HG03565 (cell line): Measurements from ENCODE around the gene CLCA1.

Experiments used
- ATAC-seq: cut with Tn5 transposase; IDR thresholded peaks from one replicate; pipeline ENCODE4 v1.9.1; 2021; ENCODE audit warnings: mild to moderate bottlenecking, moderate library complexity; ENCODE audit not compliant: unreplicated experiment

CLCA1 gene

DNA sequence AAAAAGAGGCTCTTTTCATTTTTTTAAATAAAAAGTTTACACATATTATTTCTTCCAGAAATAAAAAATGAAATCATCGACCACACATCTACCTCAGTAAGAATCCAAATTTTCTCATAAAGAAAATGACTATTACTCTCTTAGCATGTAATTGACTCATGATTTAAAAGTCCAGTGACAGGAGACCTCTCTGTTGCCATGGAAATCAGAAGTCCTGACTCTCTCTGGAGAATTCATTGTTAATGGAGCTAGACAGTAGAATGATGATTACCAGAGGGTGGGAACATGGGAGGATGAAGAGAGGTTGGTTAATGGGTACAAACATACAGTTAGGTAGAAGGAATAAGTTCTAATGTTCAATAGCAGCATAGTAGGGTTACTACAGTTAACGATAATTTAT is 73.1 kb downstream of the CLCA1 start:
- ATAC-seq: no peak

DNA sequence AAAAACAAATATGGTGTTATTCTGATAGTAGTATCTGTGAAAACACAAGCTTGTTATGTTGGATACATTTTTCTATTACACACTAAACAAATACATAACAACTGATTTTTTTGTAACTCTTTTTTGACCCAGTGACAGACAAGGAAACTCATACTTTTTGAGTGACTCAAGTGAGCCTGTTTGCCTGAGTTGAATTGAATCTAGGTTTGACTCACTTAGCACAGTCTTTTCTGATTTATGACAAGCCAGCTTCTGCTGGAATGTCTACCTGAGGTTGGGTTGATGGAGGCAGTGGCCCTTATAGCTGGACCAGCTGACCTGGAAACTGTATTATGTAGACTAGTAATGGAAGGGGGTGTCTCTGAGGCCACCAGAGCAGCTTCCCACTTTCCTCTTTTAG is 73.9 kb downstream of the CLCA1 start:
- ATAC-seq: no peak

DNA sequence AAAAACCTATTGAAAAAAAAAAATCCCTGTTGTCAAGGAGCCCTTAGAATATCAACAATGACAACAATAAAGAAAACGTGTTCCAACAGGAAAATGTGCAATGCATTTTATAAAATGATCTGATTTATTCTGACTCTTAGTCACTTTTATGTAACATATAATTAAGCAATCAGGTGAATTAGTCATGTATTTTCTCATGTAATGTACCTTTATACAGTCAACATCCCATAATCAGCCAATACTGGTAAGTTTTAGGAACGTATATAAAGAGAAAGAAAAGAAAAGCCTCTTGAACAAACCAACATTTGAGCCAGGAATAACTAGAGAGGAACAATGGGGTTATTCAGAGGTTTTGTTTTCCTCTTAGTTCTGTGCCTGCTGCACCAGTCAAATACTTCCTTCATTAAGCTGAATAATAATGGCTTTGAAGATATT is 78.1 kb downstream of the CLCA1 start, which contains the start of gene CLCA4:
TSS of gene CLCA4 (plus strand) at position 292 of the 435 bp plus-strand sequence. CDS start at position 334, 42 bp downstream.
- no peak for ATAC-seq

DNA sequence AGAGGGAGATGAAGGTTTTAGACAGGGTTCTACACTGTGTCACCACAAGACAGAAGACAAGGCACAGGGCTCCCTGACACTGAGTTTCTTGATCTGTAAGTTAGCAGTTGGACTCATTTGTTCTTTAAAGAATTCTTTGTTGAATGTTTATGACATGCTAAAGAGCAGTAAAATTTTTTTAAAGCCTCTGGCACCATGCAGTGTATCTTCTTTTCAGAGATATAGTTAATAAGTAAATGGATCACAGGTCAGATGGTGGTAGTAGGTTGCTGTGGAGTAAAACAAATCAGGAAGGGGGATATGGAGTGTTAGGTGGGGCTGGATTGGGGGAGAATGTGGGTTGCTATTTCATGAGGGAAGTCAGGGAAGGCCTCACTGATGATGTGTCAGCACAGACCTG is 80.1 kb downstream of the CLCA1 start:
- ATAC-seq: no peak
